Vagina (tissue), 2 donors: Measurements from ENCODE around the gene FANCE. TPM values are rescaled to one million over a fixed set of nuclear protein-coding genes. Genes with fewer than 3 reads are reported as not detected.

Experiments used
- DNase-seq, 2 donors: peaks; one replicate each; pipeline ENCODE4 v3.0.0-alpha.2; 2017; ENCODE audit errors: extremely low spot score in 2 of 2
- H3K27ac ChIP-seq: fragments of 200-600 bp; sonication (generic); one replicate; pipeline ENCODE4 v1.5.1; 2019
- H3K27me3 ChIP-seq: fragments of 200-600 bp; sonication (generic); one replicate; pipeline ENCODE4 v1.5.1; 2019
- H3K36me3 ChIP-seq, 2 donors: fragments of 200-600 bp; sonication (generic); one replicate each; pipeline ENCODE4 v1.5.1; 2017 to 2019
- H3K4me1 ChIP-seq: fragments of 200-600 bp; sonication (generic); one replicate; pipeline ENCODE4 v1.5.1; 2019
- H3K4me3 ChIP-seq, 2 donors: fragments of 200-600 bp; sonication (generic); 1 replicate in 1 of 2; 2 replicates in 1 of 2; pipeline ENCODE4 v1.5.1; 2016 to 2019
- H3K9me3 ChIP-seq: fragments of 200-600 bp; sonication (generic); one replicate; pipeline ENCODE4 v1.5.1; 2019
- CTCF ChIP-seq, 3 experiments: fragments of 450-650 bp in 2 of 3; fragments of 200-600 bp in 1 of 3; sonication (generic) in 1 of 3; IDR thresholded peaks; one replicate each; pipeline ENCODE4 v1.5.1; 2017 to 2019; ENCODE audit warnings: antibody characterized with exemption in 3 of 3, mild to moderate bottlenecking in 2 of 3, moderate library complexity in 2 of 3
- POLR2A ChIP-seq, 2 donors: fragments of 450-650 bp; IDR thresholded peaks; one replicate each; pipeline ENCODE4 v1.6.1; 2017; ENCODE audit warnings: antibody characterized with exemption in 2 of 2, mild to moderate bottlenecking in 2 of 2, moderate library complexity in 2 of 2
- POLR2AphosphoS5 ChIP-seq, 2 donors: sonication (generic); formaldehyde crosslinking; IDR thresholded peaks; one replicate each; pipeline ENCODE4 v1.9.0; 2017; ENCODE audit warnings: antibody characterized with exemption in 2 of 2, mild to moderate bottlenecking in 2 of 2, low read depth in 1 of 2; ENCODE audit not compliant: insufficient read depth in 1 of 2
- intact Hi-C: fragments of 100-400 bp; cut with DNase I; formaldehyde crosslinking; loops from one replicate; pipeline ENCODE4 v1.15.1; 2023
- total RNA-seq: library from RNA; depleted of rRNA; stranded (reverse); fragments of >200 nt; gene quantifications from one replicate; pipeline ENCODE4 v1.2.3, GENCODE V29; 2016

Gene FANCE
- total RNA-seq, 1 donor from 2014 or later = 10.1 TPM

- Histone ChIP-seq H3K9me3 (no peaks in the 10 kb centered on the region), H3K4me1 (peaks cover 51% of the 10 kb centered on the region), H3K4me3 (peak within 1 kb of the TSS; percentile 67 to 92), H3K27ac (peak within 1 kb of the TSS; percentile 97), H3K27me3 (no peaks in the 10 kb centered on the region), H3K36me3 (no peaks in the 10 kb centered on the region)
- TF ChIP-seq POLR2AphosphoS5 (IDR thresholded peaks at IDR 0.05; ENCODE audit: insufficient read depth in 1 of 2, low read depth in 1 of 2) (no peak), POLR2A (IDR thresholded peaks at IDR 0.05) (peak in 1 of 2 donors; percentile 82), CTCF (IDR thresholded peaks at IDR 0.05) (peak in 1 of 3 experiments; percentile 22)
- DNase-seq = no peak
- intact Hi-C loops = loop anchor here (5.0 kb wide), 1 partner anchor 105 kb away; no protein-coding TSS in a partner anchor
These were observed 44.9 kb downstream of the FANCE start, which contains the start of gene TEAD3 for GRCh38 chr6:35496841-35497570. TEAD3 (minus strand) TSS chr6:35497079.

GRCh38 chr6:35497571-35498421 is 45.7 kb downstream of the FANCE start:
- peaks cover 43% of the 10 kb centered on the region for H3K4me1 ChIP-seq

GRCh38 chr6:35498422-35499067 is 46.4 kb downstream of the FANCE start:
- no peak for DNase-seq
- Histone ChIP-seq H3K27ac (peak overlapping the region; percentile 97), H3K9me3 (no peaks in the 10 kb centered on the region), H3K27me3 (no peaks in the 10 kb centered on the region), H3K36me3 (no peaks in the 10 kb centered on the region), H3K4me1 (peaks cover 36% of the 10 kb centered on the region), H3K4me3 (peak overlapping the region; percentile 67 to 92)
- TF ChIP-seq POLR2AphosphoS5 (IDR thresholded peaks at IDR 0.05; ENCODE audit: insufficient read depth in 1 of 2, low read depth in 1 of 2) (no peak), POLR2A (IDR thresholded peaks at IDR 0.05) (no peak), CTCF (IDR thresholded peaks at IDR 0.05) (no peak)
- intact Hi-C loops = loop anchor here (5.0 kb wide), 1 partner anchor 104 kb away; no protein-coding TSS in a partner anchor

More at GRCh38 chr6:35497571-35498421, 45.7 kb downstream of the FANCE start:
- TF ChIP-seq CTCF (IDR thresholded peaks at IDR 0.05) (no peak), POLR2AphosphoS5 (IDR thresholded peaks at IDR 0.05; ENCODE audit: insufficient read depth in 1 of 2, low read depth in 1 of 2) (peak in 1 of 2 donors; percentile 89), POLR2A (IDR thresholded peaks at IDR 0.05) (peak in 1 of 2 donors; percentile 27)
- peak overlapping the region; percentile 97 for H3K27ac ChIP-seq
- intact Hi-C loops = loop anchor here (5.0 kb wide), 1 partner anchor 105 kb away; no protein-coding TSS in a partner anchor
- no peaks in the 10 kb centered on the region for H3K27me3 ChIP-seq
- no peaks in the 10 kb centered on the region for H3K9me3 ChIP-seq
- peak overlapping the region; percentile 67 to 92 for H3K4me3 ChIP-seq
- DNase-seq = no peak
- H3K36me3 ChIP-seq = no peaks in the 10 kb centered on the region

- intact Hi-C loops = loop anchor here (5.0 kb wide), 1 partner anchor 103 kb away; no protein-coding TSS in a partner anchor
- Histone ChIP-seq H3K27ac (no peak overlapping the region), H3K36me3 (no peaks in the 10 kb centered on the region), H3K27me3 (no peaks in the 10 kb centered on the region), H3K9me3 (no peaks in the 10 kb centered on the region), H3K4me3 (no peak overlapping the region), H3K4me1 (peaks cover 27% of the 10 kb centered on the region)
- no peak for TF ChIP-seq POLR2A (IDR thresholded peaks at IDR 0.05)
- TF ChIP-seq CTCF (IDR thresholded peaks at IDR 0.05) = no peak
- TF ChIP-seq POLR2AphosphoS5 (IDR thresholded peaks at IDR 0.05; ENCODE audit: insufficient read depth in 1 of 2, low read depth in 1 of 2) = no peak
- no peak for DNase-seq
These were observed 47.2 kb downstream of the FANCE start for GRCh38 chr6:35499372-35499771.
